NCI-H2171 treated with DMSO at 0.1 percent for 48 hours (cell line): ENCODE measurements around the gene AP3B1.
"Not testable (repeated sequence)": the region's sequence is repeated elsewhere in the genome, so short reads cannot be mapped to it uniquely, and the experiment has no call there.

Experiments
- DNase-seq: peaks from one replicate; lab custom pipeline; 2025; lab: John Stamatoyannopoulos, UW

The AP3B1 gene

DNA sequence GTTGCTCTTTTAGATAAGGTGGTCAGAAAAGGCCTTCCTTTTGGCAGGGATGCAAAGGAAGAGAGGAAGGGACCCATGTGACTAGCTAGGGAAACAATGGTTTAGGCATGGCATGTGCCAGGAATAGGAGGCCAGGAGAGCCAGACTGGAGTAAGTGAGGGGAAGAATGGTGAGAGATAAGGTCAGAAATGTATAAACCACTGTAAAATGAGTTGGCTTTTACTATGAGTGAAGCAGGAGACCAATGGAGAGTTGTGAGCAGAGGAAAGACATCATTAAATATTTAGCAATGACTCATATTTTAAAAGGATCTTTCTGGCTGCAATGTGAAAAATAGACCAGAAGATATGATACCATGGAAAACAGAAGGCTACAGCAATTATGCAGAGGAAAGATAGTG is 50.9 kb downstream of the AP3B1 start:
- DNase-seq: no peak

DNA sequence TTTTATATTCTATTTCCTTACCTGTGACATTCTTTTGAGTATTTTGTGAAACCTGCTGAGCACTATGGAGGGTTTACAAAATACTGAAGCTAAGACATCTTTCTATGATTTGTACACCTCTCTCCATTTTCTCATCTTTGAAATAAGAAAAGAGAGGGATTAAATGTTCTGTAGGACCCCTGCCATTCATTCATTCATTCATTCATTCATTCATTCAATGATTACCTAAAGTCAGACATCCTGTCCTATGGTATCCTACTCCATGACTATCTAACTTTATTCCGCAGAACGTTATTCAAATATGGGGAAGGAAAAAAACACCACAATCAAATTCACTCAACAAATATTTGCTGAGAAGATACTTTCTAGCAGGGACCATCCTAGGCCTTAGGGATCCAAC is 51.4 kb downstream of the AP3B1 start:
- DNase-seq: no peak

DNA sequence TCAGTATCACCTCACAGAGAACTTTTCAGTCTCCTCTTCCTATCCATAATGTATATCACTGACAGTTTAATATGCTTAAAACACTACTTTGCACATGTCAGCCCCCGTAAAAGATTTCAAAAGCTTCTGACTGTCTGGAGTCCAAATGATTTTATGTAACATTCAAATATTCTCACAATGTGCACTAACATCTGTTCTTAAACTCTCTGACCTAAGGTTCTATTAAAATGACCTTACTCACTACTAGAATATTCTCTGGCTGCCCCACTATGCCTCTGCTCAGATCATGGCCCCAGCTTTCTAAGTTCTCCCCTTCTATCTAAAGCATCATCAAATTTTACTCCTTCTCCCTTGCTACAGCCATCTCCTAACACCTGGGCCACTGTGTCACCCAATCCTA is 52.5 kb downstream of the AP3B1 start:
- DNase-seq: no peak

DNA sequence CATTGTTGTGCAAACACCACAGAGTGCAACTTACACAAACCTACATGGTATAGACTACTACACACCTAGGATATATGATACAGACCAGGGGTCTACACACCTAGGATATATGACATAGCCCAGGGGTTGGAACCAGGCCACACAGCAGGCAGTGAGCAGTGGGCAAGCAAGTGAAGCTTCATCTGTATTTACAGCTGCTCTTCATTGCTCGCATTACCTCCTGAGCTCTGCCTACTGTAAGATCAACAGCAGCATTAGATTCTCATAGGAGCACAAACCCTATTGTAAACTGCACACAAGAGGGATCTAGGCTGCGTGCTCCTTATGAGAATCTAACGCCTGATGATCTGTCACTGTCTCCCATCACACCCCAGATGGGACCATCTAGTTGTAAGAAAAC is 56.6 kb downstream of the AP3B1 start:
- no peak for DNase-seq

DNA sequence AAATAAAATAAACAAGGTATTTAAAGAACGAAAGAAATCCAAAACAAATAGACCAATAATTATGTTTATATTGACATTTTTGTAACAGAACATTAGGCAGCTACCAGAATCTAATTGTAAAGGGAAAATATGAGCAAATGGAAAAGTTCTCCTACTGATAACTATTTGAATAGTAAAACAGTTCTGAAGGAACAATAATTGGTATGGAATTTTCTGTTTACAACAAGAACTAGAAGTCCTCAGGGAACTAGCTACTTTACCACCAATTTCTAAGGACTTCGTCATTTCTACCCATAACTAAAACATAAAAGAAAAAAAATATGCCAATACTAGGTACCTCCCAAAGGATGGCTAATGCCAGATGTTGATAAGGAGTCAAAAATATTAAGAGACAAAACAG is 58.5 kb downstream of the AP3B1 start:
- no peak for DNase-seq

DNA sequence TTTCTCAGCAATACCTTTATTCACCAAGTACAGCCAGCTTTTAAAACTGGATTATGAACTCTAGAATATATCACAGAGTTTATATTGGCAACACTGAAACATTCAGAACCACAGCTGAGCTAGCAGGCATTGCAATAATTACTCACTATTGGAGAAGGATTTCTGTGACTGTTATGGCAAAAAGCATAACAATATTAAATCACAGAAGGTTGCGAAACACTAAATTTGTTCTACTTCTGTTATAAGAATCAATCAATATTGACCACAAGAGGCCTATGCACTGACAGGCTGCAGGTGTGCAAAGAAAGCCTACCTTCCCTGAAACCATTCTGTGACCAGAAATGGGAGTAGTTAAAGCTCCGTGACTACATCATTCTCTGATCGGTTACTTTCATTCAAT is 59.2 kb downstream of the AP3B1 start:
- no peak for DNase-seq

DNA sequence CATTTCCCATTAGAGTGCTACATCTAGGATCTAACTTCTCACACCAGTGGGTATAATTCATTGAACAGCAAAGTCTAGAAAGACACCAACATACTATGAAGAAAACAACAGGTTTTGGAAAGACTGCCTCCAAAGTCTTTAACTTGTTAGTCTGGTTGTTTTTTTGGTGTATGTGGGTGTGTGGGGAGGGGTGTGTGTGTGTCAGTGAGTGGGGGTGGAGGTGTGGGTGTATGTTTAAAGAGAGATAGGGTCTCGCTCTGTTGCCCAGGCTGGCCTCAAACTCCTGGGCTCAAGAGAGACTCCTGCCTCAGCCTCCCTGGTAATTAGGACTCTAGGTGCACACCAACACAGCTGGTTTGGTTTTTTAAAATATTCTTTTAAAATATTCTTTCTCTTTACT is 59.7 kb downstream of the AP3B1 start:
- no peak for DNase-seq

DNA sequence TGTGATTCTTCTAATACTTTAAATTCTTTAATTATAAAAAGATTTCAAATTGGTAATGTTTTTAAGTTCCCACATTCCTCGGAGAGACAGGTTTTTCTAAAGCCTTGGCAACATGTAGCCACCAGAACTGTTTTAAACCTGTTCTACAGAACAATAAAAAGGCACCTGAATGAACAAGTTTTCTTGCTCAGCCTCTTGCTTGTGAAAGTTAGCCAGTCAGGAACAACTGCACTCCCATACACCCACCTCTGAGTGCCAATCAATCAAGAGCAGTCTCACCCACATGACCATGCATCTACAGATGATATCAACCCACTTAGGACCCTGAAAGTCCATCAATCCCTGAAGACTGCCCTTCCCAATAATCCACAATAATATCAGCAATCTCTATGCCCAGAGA is 62.3 kb downstream of the AP3B1 start:
- no peak for DNase-seq

DNA sequence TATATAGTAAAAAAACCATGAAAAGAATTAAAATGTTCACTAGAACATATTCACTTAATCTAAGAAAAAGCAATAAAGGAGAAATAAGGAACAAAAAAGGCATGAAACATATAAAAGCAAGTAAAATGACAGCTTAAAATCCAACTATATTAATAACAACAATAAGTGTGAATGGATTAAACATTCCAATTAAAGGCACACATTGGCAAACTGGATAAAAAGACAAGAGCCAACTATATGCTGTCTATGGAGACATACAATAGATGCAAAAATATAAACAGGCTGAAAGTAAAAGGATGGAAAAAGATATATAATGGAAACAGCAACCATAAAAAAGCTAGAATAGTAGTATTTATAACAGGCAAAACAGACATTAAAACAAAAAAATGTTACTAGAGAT is 70.1 kb downstream of the AP3B1 start:
- no peak for DNase-seq

DNA sequence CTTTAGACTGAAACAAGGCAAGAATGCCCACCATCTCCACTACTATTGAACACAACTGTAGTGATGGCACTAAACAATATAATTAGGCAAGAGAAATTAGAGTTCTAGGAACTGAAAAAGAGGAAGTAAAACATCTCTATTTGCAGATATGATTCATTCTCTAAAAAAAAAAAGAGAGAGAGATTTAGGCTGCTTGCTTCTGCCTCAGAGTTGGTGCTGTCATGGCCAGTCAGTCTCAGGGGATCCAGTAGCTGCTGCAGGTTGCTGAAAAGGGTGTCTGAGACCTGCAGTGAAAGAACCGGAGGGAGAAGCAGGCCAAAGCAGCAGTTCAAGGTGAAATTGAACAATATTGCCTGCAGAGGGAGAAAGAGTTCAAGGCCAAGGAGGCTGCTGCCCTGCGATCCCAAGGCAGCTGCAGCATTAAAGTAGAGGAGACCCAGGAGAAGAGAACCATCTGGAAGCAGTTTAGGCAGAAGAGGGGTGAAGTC is 72.5 kb downstream of the AP3B1 start:
- DNase-seq: peak; percentile 4

DNA sequence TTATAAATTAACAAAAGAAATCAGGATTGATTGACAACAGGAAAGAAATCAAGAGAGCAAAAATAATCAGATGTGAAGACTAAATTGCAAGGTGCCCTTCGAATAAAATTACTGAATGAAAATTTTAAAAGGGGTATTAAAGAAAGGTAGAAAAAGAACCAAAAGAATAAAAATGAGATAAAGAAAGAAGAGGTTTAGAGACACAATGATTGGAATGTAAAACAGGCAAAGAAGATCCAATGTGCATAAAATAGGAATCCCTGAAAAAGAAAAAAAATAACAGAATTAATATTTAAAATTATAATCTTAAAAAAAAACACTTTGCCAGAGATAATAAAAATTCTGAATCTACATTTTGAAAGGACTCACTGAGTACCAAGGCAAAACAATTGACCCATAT is 73.0 kb downstream of the AP3B1 start:
- DNase-seq: no peak

DNA sequence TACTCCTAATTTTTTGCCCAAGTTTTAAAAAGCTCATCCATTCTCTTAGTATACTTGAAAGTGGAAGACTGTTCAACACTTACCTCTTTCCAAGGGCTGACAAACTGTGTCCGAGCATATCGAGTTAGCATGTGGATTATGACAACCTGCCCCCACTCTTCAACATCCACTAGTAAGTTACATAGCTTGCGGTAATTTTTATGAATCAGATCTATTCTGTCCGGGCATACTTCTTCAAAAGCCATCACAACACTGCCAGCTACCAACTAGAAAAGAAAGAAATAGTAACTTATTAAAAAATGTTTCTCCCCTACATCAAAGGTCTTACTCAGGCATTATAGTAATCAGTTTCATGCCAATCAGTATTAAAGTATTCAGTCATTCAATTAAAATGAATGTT is 78.5 kb downstream of the AP3B1 start:
- no peak for DNase-seq

DNA sequence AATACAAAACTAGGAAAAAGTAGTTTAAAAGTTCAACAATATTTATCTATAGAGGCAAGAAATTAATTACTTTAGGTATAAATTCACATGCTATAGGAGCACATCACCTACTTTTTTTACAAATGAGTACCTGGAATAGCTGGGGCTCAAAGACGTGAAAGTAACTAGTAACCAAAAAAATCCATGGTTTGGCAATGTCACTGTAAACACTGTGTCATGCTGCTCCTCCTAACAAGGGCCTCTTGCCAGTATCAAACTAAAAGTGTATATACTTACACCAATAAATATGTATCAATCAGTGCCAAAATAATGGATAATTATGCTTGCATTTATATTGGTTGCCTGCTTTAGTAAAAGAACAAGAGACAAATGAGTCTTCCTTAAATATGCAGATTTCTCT is 78.9 kb downstream of the AP3B1 start:
- DNase-seq: no peak

DNA sequence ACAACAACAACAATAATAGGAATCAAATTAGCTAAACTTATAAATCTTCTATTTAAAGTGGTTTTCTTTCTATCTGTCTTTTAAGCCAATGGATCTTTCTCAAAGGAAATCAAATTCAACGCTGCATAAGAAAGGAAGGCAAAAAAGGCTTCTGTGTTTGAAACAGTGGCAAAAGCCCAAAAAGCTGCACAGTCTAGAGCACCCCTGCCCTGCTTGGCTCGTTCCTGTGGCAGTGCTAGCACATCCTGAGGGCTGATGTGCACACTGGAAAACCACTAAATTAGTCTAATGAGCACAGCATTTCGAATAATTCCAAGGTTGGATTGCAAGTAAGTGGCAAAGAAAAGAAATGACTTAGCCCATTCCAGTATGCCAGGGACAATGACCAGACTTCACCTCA is 80.7 kb downstream of the AP3B1 start:
- no peak for DNase-seq

DNA sequence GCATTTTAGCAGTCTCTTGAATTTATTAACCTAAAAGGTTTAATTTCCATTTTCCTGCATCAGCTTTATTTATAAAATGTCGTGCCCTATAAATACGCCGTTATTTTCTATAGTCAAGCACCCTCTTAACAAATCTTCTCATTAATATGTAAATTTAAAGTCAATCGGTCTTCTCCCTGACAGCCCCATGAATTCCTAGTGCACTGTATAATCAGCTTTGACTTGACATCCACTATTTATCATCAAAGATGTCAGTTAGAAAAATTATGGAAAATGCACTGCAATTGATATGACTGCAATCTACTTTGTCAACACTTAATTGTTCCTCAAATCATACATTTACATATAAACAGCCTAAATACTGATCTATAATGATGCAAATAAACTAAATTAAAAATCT is 83.4 kb downstream of the AP3B1 start:
- no peak for DNase-seq

DNA sequence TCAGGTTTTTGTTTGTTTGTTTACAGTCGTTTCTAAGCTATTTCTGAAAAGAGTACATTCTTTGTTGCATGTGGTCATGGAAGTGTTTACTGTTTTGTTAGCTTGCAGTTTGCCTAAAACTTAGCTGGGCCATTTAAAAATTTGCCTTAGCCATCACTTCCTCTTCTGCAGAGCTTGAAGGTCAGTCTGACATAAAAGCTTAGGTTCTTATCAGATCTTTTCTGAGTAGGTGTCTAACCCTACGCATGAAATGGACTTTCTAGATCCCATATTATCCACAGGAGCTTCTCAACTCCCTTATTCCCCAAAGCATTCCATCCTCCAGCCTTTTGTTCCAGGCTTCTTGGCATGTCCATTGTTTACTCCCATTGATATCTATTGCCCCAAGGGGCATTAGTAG is 90.3 kb downstream of the AP3B1 start:
- DNase-seq: no peak

DNA sequence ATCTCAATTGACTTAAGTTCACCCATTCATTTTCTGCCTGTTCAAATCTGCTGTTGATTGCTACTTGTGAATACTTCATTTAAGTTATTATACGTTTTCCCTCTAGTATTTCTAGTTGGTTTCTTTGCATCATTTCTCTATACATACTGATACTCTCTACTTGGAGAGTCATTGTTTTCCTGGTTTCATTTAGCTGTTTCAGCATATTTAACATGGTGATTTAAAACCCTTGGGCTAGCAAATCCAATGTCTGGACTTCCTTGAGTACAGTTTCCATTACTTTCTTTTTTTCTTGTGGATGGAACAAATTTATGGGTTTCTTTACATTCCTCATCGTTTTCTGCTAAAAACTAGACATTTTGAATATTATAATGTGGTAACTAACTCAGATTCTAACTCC is 90.7 kb downstream of the AP3B1 start:
- no peak for DNase-seq

DNA sequence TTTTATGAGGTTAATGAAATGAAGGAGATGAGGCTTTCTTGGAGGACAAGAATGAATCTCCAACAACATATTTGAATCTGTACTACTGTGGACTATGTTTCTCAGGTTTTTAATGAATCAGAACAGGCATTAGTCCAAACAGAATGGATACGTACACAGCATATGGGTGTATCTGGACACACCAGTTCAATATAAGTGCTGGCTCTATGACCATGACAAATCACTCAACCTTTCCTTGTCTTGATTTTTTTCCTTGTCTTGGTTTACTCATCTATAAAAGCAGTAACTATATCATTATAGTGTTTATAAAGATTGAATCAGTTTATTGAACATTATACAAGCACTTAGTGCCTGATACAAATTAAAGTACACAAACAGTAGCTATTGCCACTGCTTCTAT is 104.1 kb downstream of the AP3B1 start:
- DNase-seq: no peak

DNA sequence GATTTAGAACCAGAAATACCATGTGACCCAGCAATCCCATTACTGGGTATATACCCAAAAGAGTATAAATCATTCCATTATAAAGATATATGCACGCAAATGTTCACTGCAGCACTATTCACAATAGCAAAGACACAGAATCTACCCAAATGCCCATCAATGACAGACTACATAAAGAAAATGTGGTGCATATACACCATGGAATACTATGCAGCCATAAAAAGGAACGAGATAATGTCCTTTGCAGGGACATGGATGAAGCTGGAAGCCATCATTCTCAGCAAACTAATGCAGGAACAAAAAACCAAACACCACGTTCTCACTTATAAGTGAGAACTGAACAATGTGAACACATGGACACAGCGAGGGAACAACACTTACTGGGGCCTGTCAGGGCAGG is 105.8 kb downstream of the AP3B1 start:
- not testable (repeated sequence) for DNase-seq

DNA sequence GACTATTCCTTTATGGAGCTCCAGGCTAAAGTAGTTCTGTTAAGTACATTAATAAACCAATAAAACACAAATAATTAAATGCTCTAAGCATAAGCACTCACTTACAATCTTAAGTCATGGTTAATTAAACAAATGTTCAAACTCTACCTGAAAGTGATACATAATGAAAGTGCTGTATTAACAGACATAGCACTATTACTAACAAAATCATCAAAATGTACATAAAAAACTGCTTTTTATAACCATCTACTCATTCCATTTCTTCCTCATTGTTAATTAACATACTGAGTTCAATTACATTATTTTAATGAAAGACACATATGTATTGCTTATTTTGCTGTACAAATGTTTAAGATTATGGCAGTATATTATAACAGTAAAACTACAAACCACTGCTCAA is 107.3 kb downstream of the AP3B1 start:
- no peak for DNase-seq

DNA sequence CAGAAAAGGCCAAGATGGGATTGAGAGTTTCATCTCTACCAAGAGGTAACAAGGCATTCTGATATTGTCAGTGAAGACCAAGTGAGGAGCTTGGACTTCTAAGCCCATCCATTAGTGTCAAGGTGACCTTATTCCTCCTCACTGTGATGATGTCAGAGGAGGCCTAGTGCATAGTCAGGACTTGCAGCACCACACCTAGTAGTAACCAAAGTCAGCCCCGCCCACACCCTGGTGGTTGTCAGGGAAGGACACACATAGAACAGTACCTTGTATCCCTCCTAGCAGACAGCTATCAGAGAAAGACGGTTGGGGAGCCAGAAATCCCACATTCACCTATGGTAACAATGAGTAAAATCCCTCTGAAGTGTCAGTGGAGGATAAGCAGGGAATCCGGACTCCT is 111.7 kb downstream of the AP3B1 start:
- no peak for DNase-seq

DNA sequence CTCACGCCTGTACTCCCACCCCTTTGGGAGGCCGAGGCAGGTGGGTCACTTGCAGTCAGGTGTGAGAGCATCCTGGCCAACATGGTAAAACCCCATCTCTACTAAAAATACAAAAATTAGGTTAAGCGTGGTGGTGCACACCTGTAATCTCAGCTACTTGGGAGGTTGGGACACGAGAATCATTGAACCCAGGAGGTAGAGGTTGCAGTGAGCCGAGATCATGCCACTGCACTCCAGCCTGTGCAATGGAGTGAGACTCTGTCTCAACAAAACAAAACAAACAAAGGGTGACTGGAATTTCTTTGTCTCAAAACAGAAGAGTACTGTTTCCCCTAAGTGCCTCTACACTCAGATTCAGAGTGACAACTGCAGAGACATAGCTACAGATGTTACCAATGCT is 116.1 kb downstream of the AP3B1 start:
- no peak for DNase-seq

DNA sequence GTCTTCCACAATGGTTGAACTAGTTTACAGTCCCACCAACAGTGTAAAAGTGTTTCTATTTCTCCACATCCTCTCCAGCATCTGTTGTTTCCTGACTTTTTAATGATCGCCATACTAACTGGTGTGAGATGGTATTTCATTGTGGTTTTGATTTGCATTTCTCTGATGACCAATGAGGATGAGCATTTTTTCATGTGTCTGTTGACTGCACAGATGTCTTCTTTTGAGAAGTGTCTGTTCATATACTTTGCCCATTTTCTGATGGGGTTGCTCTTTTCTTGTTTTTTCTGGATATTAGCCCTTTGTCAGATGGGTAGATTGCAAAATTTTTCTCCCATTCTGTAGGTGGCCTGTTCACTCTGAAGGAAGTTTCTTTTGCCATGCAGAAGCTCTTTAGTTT is 124.2 kb downstream of the AP3B1 start:
- DNase-seq: not testable (repeated sequence)

DNA sequence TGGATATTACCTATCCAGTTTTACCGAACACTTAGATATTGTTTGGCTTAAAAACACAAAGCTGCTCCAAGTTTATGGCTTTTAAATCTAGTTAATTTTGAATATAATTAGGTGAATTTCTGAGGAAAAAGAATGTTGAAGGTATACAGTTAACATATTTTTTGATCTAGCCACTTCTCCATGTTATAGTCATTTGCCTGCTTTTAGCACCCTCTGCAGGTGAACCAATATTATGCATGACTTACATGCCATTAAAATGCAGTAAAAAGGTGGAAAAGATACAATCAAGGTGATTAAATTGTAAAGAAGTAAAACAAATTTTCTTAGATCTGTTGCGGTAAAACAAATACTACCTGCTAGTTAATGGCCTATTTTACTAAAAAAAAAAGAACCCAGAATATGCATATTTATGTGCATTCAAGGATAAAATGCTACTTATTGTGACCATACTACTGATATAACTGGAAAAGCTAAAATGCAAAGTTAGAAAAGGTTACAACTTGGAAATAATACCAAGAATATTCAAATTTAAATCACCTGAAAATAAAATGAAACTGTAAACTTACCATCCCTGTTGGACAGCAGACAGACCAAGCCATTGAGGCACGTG is 132.1 kb downstream of the AP3B1 start:
- peak; percentile 0 for DNase-seq

DNA sequence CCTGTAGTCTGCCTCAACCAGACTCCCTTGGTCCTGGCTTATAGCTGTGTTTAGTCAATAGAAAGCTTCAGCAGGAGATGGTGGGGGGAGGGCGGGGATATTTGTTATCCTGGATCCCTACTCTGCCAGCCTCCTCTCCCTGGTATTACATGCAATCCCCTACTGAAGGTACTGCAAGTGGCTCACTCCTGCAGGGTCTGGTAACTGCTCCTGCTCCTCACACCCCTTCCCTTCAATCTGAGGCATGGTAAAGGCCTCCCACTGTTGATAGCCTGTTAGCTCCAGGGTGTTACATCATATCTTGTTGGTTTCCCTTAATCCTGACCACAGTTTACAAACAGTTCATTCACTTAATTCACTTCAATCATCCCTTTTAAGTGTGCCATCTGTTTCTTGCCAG is 137.5 kb downstream of the AP3B1 start:
- no peak for DNase-seq
